GM23248 (cell line): ENCODE data around the gene SYT2. TPM values are rescaled to one million over a fixed set of nuclear protein-coding genes. Genes with fewer than 3 reads are reported as not detected.
"Not testable (repeated sequence)": the region's sequence is repeated elsewhere in the genome, so short reads cannot be mapped to it uniquely, and the experiment has no call there.

Experiments used
- DNase-seq: peaks from one replicate; pipeline ENCODE4 v3.0.0-alpha.2; 2015
- H2AFZ ChIP-seq: fragments of 200-600 bp; sonication (generic); 2 replicates; pipeline ENCODE4 v1.6.1; 2016; ENCODE audit warnings: antibody characterized with exemption
- H3F3A ChIP-seq: fragments of 200-600 bp; sonication (generic); 2 replicates; pipeline ENCODE4 v1.6.1; 2016; ENCODE audit warnings: mild to moderate bottlenecking, antibody characterized with exemption, mixed run types; ENCODE audit not compliant: insufficient read depth
- H3K27ac ChIP-seq: fragments of 200-600 bp; sonication (generic); 2 replicates; pipeline ENCODE4 v1.5.1; 2016; ENCODE audit warnings: mild to moderate bottlenecking
- H3K27me3 ChIP-seq: fragments of 200-600 bp; sonication (generic); replicated peaks from 2 replicates; pipeline ENCODE4 v1.6.1; 2016; ENCODE audit warnings: mild to moderate bottlenecking; ENCODE audit not compliant: insufficient read depth
- H3K36me3 ChIP-seq: fragments of 200-600 bp; sonication (generic); 2 replicates; pipeline ENCODE4 v1.6.1; 2016; ENCODE audit warnings: low read depth, mild to moderate bottlenecking
- H3K4me1 ChIP-seq: fragments of 200-600 bp; sonication (generic); 2 replicates; pipeline ENCODE4 v1.6.1; 2016; ENCODE audit warnings: mild to moderate bottlenecking; ENCODE audit not compliant: insufficient read depth
- H3K4me2 ChIP-seq: fragments of 200-600 bp; sonication (generic); one replicate; pipeline ENCODE4 v1.6.1; 2016; ENCODE audit warnings: mild to moderate bottlenecking; ENCODE audit not compliant: unreplicated experiment
- H3K4me3 ChIP-seq: fragments of 200-600 bp; sonication (generic); 2 replicates; pipeline ENCODE4 v1.5.1; 2016; ENCODE audit warnings: mild to moderate bottlenecking
- H3K79me2 ChIP-seq: fragments of 200-600 bp; sonication (generic); 2 replicates; pipeline ENCODE4 v1.6.1; 2016; ENCODE audit warnings: mild to moderate bottlenecking; ENCODE audit not compliant: insufficient read depth
- H3K9ac ChIP-seq: fragments of 200-600 bp; sonication (generic); 2 replicates; pipeline ENCODE4 v1.6.1; 2016; ENCODE audit warnings: mild to moderate bottlenecking
- H3K9me2 ChIP-seq: fragments of 200-600 bp; sonication (generic); 2 replicates; pipeline ENCODE4 v1.6.1; 2016; ENCODE audit warnings: mixed run types, mild to moderate bottlenecking, moderate library complexity; ENCODE audit not compliant: insufficient read depth
- H3K9me3 ChIP-seq: fragments of 200-600 bp; sonication (generic); one replicate; pipeline ENCODE4 v1.6.1; 2017; ENCODE audit warnings: low read depth
- H4K20me1 ChIP-seq: fragments of 200-600 bp; sonication (generic); 2 replicates; pipeline ENCODE4 v1.6.0; 2016; ENCODE audit not compliant: insufficient read depth
- EZH2 ChIP-seq: fragments of 200-600 bp; sonication (generic); IDR thresholded peaks from 2 replicates; pipeline ENCODE4 v1.6.1; 2018; ENCODE audit warnings: antibody characterized with exemption, mild to moderate bottlenecking; ENCODE audit not compliant: insufficient read depth, poor library complexity, severe bottlenecking
- EZH2phosphoT487 ChIP-seq: fragments of 200-600 bp; sonication (generic); IDR thresholded peaks from 2 replicates; pipeline ENCODE4 v1.6.1; 2018; ENCODE audit warnings: antibody characterized with exemption, moderate library complexity, mild to moderate bottlenecking, low read depth; ENCODE audit not compliant: insufficient read depth
- WGBS, 2 experiments: methylation state at CpG; one replicate each; pipeline ENCODE4 v1.1.6; 2015 to 2017; ENCODE audit warnings: low lambda C conversion rate in 2 of 2, low coverage in 1 of 2; ENCODE audit errors: missing lambda C conversion rate in 2 of 2; 5-methylcytosine and 5-hydroxymethylcytosine counted together
- in situ Hi-C: fragments of 300-500 bp; cut with MboI; formaldehyde crosslinking; loops from 2 replicates; pipeline ENCODE4 v1.15.0; 2020
- polyA plus RNA-seq: library from polyadenylated mRNA; unstranded; fragments of >200 nt; fragmentation: Nextera tagmentation; extraction: Ambion mirVana; gene quantifications from 2 replicates; pipeline ENCODE4 v1.2.1, GENCODE V29; 2016
- total RNA-seq: library from RNA; depleted of rRNA; stranded (reverse); fragments of >200 nt; shearing (Covaris generic); gene quantifications from 2 replicates; pipeline ENCODE4 v1.2.3, GENCODE V29; 2014

Gene SYT2
- total and polyA plus RNA-seq, 2 experiments from 2014 or later: 0.05 TPM; not detected in 1

DNA sequence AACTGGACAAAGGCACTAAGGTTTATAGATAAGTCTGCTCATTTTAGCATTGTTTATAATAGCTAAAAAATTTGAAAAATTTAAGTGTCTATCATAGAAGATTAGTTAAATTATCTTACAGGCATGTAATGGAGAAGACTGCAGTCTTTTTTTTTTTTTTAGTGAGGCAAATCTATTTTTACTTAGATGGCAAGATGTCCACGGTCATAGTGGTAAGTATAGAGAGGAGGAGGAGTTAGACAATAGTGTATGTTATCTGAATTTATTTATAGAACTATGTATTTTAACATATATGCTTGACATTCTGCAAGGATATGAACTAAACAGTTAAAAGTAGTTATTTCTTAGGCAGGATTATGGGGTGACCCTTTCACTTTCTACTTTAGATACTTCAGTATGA lies 149.0 kb downstream of the SYT2 start:
- H3K9ac ChIP-seq: no peak overlapping the region
- 54 to 74% methylated on average over 1 of the region's 1 CpG for WGBS, 2 experiments

GRCh38 chr1:202557662-202558061 lies 152.6 kb downstream of the SYT2 start:
- H3K27me3 ChIP-seq, H3K27ac ChIP-seq, H3K9me2 ChIP-seq, DNase-seq, H3K9me3 ChIP-seq, H4K20me1 ChIP-seq, H3K79me2 ChIP-seq, H3K4me2 ChIP-seq, H3K9ac ChIP-seq, H3K4me3 ChIP-seq, in situ Hi-C loops, H3K36me3 ChIP-seq, H2AFZ ChIP-seq: not testable (repeated sequence)
- Histone ChIP-seq H3F3A (peaks cover 11% of the 10 kb centered on the region; the same call in 1 of the 2 replicates), H3K4me1 (peaks cover 12% of the 10 kb centered on the region; the same call in 1 of the 2 replicates)
- WGBS, 2 experiments: 33 to 60% methylated on average over 1 of the region's 1 CpG

More for the DNA sequence above, 149.0 kb downstream of the SYT2 start:
- in situ Hi-C loops: no loop called here
- Histone ChIP-seq H2AFZ (no peak overlapping the region), H3K36me3 (no peaks in the 10 kb centered on the region), H3K4me3 (no peak overlapping the region), H3K9me2 (no peaks in the 10 kb centered on the region), H3K4me1 (0 out of 2 replicates have a peak, but pooled peaks cover 4% of the 10 kb centered on the region), H4K20me1 (no peaks in the 10 kb centered on the region), H3F3A (no peaks in the 10 kb centered on the region), H3K27ac (no peak overlapping the region), H3K79me2 (no peaks in the 10 kb centered on the region), H3K9me3 (no peaks in the 10 kb centered on the region), H3K4me2 (no peak overlapping the region), H3K27me3 (no peaks in the 10 kb centered on the region)
- no peak for DNase-seq
- TF ChIP-seq EZH2: no peak
- TF ChIP-seq EZH2phosphoT487: no peak

DNA sequence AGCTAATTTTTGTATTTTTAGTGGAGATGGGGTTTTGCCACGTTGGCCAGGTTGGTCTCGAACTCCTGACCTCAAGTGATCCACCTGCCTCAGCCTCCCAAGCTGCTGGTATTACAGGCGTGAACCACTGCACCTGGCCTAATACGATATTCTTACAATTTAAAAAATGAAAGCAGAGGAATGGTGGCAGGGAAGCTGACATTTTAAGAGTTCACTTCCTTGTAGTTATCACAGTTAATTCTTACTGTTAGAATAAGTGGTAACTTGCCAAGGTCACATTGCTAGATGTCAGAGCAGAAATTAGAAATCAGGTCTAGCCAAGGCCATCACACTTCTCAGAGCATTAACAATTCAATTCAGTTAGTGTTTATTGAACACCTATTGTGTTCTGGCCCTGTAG lies 154.2 kb downstream of the SYT2 start:
- peaks cover 11% of the 10 kb centered on the region; the same call in 1 of the 2 replicates for H3F3A ChIP-seq
- H2AFZ ChIP-seq, H3K27me3 ChIP-seq, H3K79me2 ChIP-seq, DNase-seq, H4K20me1 ChIP-seq, H3K9me2 ChIP-seq, H3K4me1 ChIP-seq, H3K27ac ChIP-seq, H3K36me3 ChIP-seq, H3K4me2 ChIP-seq, in situ Hi-C loops, H3K4me3 ChIP-seq, H3K9ac ChIP-seq, H3K9me3 ChIP-seq: not testable (repeated sequence)
- 94 to 99% methylated on average over 4 of the region's 4 CpGs for WGBS, 2 experiments

DNA sequence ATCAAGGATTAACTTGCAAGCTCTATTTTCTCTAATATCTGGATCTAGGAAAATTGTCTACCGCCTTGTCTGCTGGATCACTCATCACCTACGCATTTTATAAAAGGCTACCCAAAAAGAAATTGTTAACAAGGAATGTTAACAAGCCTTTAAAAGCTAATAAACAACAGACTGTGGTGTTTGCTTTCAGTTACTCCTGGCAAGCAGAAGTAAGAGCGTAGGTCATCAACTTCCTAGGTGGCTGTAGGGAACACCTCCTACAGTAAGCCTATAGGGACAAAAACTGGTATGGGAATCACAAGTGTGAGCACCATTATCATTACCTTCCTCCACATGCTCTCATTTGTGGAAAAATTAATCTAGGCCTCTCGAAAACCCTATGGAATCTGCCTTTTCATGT lies 155.6 kb downstream of the SYT2 start:
- H3K9me3 ChIP-seq, H4K20me1 ChIP-seq, H3K4me3 ChIP-seq, H2AFZ ChIP-seq, H3K4me2 ChIP-seq, H3K4me1 ChIP-seq, H3K27ac ChIP-seq, in situ Hi-C loops, H3K9me2 ChIP-seq, H3K36me3 ChIP-seq, H3K79me2 ChIP-seq, DNase-seq, H3K9ac ChIP-seq, H3K27me3 ChIP-seq: not testable (repeated sequence)
- H3F3A ChIP-seq: peaks cover 11% of the 10 kb centered on the region; the same call in 1 of the 2 replicates
- WGBS, 2 experiments: 88 to 93% methylated on average over 4 of the region's 4 CpGs

GRCh38 chr1:202553560-202554038 lies 156.7 kb downstream of the SYT2 start:
- Histone ChIP-seq H3K4me3 (no peak overlapping the region), H3K4me2 (no peak overlapping the region), H3K9me2 (no peaks in the 10 kb centered on the region), H3F3A (peaks cover 11% of the 10 kb centered on the region; the same call in 1 of the 2 replicates), H4K20me1 (no peaks in the 10 kb centered on the region), H3K27me3 (no peaks in the 10 kb centered on the region), H3K9me3 (no peaks in the 10 kb centered on the region), H3K79me2 (no peaks in the 10 kb centered on the region), H3K9ac (no peak overlapping the region), H3K4me1 (peaks cover 8% of the 10 kb centered on the region; the same call in 1 of the 2 replicates), H2AFZ (no peak overlapping the region), H3K36me3 (no peaks in the 10 kb centered on the region), H3K27ac (no peak overlapping the region)
- TF ChIP-seq EZH2phosphoT487 (no peak), EZH2 (no peak)
- peak; percentile 50 for DNase-seq
- in situ Hi-C loops: no loop called here
- WGBS, 2 experiments: 83 to 87% methylated on average over 3 of the region's 3 CpGs

DNA sequence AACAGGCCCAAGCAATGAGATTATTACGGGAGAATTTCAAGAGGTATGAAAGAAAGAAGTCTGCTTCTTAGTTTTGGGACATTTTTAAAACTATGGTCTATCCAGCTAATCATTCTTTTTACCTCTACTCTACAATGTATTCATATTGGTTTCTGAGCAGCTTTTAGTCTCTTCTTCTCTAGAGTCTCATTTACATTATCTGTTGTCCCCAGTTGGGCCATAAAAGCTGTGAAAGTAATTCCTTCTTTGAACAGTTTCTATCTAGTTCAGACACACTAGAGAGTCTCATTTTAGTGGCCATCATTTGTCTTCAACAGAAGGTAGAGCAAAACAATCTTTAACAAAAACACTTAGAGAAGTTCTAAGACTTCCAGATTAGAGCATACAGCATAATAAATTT lies 157.2 kb downstream of the SYT2 start:
- H3K4me1 ChIP-seq, H3K27me3 ChIP-seq, H3K27ac ChIP-seq, H3K9me2 ChIP-seq, H3K79me2 ChIP-seq, in situ Hi-C loops, H3K4me2 ChIP-seq, DNase-seq, H3K4me3 ChIP-seq, H4K20me1 ChIP-seq, H3K9ac ChIP-seq, H2AFZ ChIP-seq, H3K9me3 ChIP-seq, H3K36me3 ChIP-seq: not testable (repeated sequence)
- peaks cover 11% of the 10 kb centered on the region; the same call in 1 of the 2 replicates for H3F3A ChIP-seq
- 13 to 17% methylated on average over 1 of the region's 1 CpG for WGBS, 2 experiments

DNA sequence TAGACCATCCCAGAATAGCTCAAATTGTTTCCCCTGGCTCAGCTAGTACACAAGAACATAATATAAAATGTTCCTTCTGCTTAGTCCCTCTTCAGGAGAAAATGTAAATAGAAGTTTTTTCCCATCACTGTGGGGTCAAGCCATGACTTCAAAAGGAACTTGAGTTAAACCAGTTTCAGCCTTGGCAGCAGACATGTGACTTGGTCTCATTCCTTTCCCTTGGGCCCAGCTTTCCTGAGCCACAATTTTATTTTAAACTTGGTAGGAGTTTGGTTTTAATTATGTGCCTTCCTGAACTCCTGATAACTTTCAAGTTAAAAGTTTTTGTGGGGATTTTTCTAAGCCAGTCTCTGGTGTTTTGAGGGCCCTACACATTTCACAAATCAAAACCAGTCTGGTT lies 157.6 kb downstream of the SYT2 start:
- H3K4me2 ChIP-seq, H3K27ac ChIP-seq: not testable (repeated sequence)

More for the DNA sequence above, 157.6 kb downstream of the SYT2 start:
- H3K9ac ChIP-seq, H3K4me3 ChIP-seq, H3K79me2 ChIP-seq, H3K36me3 ChIP-seq, H3K9me3 ChIP-seq, in situ Hi-C loops, H3K27me3 ChIP-seq, H2AFZ ChIP-seq, H4K20me1 ChIP-seq, H3K9me2 ChIP-seq, H3K4me1 ChIP-seq, DNase-seq: not testable (repeated sequence)
- peaks cover 11% of the 10 kb centered on the region; the same call in 1 of the 2 replicates for H3F3A ChIP-seq
